MM.1S (cell line): Measurements from ENCODE around the gene DLG5.

Source experiments
- EZH2phosphoT487 ChIP-seq: fragments of 300-600 bp; sonication (generic); IDR thresholded peaks from 2 replicates; pipeline ENCODE4 v1.6.1; 2018; ENCODE audit warnings: antibody characterized with exemption, low read length
- TF ChIP-seq, protein P1 (sequence below): fragments of 300-600 bp; sonication (generic); IDR thresholded peaks from 2 replicates; pipeline ENCODE4 v1.5.1; 2016; ENCODE audit warnings: antibody characterized with exemption, low read length, mixed read lengths

DNA sequence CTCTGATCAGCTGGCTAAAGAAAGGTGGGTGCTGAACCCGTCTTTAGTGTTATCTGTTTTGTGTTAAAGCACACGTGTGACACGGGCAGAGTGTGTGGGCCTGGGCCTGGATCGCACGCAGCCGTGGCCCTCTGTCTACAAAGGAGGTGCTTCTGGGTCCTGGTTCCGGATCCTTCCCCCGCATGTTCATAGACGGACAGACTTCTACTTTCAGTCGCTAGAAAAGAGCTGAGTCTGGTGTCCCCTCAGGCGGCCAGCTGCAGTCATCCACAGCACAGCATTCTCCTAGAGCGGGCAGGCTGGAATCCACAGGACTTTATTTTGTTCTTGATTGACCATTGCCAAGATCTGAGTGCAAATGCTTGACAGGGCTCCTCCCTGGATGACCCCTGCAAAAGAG, 134.4 kb downstream of the DLG5 start:
- no peak for TF ChIP-seq EZH2phosphoT487
- TF ChIP-seq, protein P1, sequence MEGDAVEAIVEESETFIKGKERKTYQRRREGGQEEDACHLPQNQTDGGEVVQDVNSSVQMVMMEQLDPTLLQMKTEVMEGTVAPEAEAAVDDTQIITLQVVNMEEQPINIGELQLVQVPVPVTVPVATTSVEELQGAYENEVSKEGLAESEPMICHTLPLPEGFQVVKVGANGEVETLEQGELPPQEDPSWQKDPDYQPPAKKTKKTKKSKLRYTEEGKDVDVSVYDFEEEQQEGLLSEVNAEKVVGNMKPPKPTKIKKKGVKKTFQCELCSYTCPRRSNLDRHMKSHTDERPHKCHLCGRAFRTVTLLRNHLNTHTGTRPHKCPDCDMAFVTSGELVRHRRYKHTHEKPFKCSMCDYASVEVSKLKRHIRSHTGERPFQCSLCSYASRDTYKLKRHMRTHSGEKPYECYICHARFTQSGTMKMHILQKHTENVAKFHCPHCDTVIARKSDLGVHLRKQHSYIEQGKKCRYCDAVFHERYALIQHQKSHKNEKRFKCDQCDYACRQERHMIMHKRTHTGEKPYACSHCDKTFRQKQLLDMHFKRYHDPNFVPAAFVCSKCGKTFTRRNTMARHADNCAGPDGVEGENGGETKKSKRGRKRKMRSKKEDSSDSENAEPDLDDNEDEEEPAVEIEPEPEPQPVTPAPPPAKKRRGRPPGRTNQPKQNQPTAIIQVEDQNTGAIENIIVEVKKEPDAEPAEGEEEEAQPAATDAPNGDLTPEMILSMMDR = no peak
